GM13977 (cell line): ENCODE data around the gene APOF.

Experiments used
- DNase-seq: peaks from one replicate; pipeline ENCODE4 v3.0.0; 2012; ENCODE audit warnings: low spot score
- CTCF ChIP-seq: IDR thresholded peaks from 2 replicates; pipeline ENCODE4 v1.5.1; 2012; ENCODE audit warnings: mild to moderate bottlenecking, control low read depth; ENCODE audit not compliant: insufficient read depth; ENCODE audit errors: extremely low read depth, missing control alignments
- in situ Hi-C: fragments of 300-500 bp; cut with MboI; formaldehyde crosslinking; loops from one replicate; pipeline ENCODE4 v1.12.0; 2022; ENCODE audit warnings: low sequenced_read_pairs, low pct_unique_long_range_greater_than_20kb, mixed read lengths, inconsistent platforms; ENCODE audit not compliant: unreplicated experiment

The APOF gene

GRCh38 chr12:56317675-56318074 is 45.0 kb downstream of the APOF start:
- DNase-seq, result no peak
- TF ChIP-seq CTCF, result no peak
- in situ Hi-C loops, result no loop called here

- in situ Hi-C loops, result no loop called here
- TF ChIP-seq CTCF, result peak; percentile 28
- peak; percentile 94 for DNase-seq
Observed at GRCh38 chr12:56315622-56316473, 46.8 kb downstream of the APOF start, which contains the start of gene CNPY2. CNPY2 (minus strand) TSS chr12:56315988; CDS start chr12:56315217, 771 bp downstream.

GRCh38 chr12:56315249-56315621 is 47.4 kb downstream of the APOF start:
- in situ Hi-C loops, result no loop called here
- TF ChIP-seq CTCF, result no peak
- DNase-seq, result no peak

GRCh38 chr12:56311003-56311402 is 51.7 kb downstream of the APOF start:
- no peak for DNase-seq
- in situ Hi-C loops, result no loop called here
- TF ChIP-seq CTCF, result no peak
